HepG2 (cell line): ENCODE results near the gene HS3ST2. TPM values are rescaled to one million over a fixed set of nuclear protein-coding genes. Genes with fewer than 3 reads are reported as not detected.

Experiments
- ARHGAP35 ChIP-seq: sonication (generic); formaldehyde crosslinking; IDR thresholded peaks from 2 replicates; pipeline ENCODE4 v1.9.0; 2022; ENCODE audit warnings: mild to moderate bottlenecking, inconsistent platforms, moderate library complexity, missing genetic modification reagents, borderline replicate concordance
- HOXA5 ChIP-seq: sonication (generic); formaldehyde crosslinking; IDR thresholded peaks from 2 replicates; pipeline ENCODE4 v1.4.0; 2020; ENCODE audit warnings: missing genetic modification reagents
- IKZF5 ChIP-seq: IDR thresholded peaks from 2 replicates; pipeline ENCODE4 v1.6.1; 2018; ENCODE audit warnings: missing genetic modification reagents, mild to moderate bottlenecking, missing compliant biosample characterization
- MAFK ChIP-seq, 2 experiments: IDR thresholded peaks in 1 of 2; conservative IDR thresholded peaks in 1 of 2; 2 replicates each; pipeline ENCODE4 v1.6.1; 2011; ENCODE audit warnings: improper control_type of control experiment in 2 of 2, low read length in 2 of 2
- MXD1 ChIP-seq: sonication (generic); formaldehyde crosslinking; IDR thresholded peaks from 2 replicates; pipeline ENCODE4 v1.4.0; 2020; ENCODE audit warnings: mild to moderate bottlenecking, missing genetic modification reagents
- ONECUT2 ChIP-seq: sonication (generic); formaldehyde crosslinking; IDR thresholded peaks from 2 replicates; pipeline ENCODE4 v1.4.0; 2020; ENCODE audit warnings: missing genetic modification reagents
- PAXIP1 ChIP-seq: sonication (generic); formaldehyde crosslinking; conservative IDR thresholded peaks from 2 replicates; pipeline ENCODE4 v1.4.0; 2020; ENCODE audit warnings: mild to moderate bottlenecking, missing genetic modification reagents, moderate library complexity
- PHB2 ChIP-seq: fragments of 450-650 bp; IDR thresholded peaks from 2 replicates; pipeline ENCODE4 v1.6.1; 2018; ENCODE audit not compliant: partially characterized antibody
- PLRG1 ChIP-seq: fragments of 450-650 bp; conservative IDR thresholded peaks from 2 replicates; pipeline ENCODE4 v1.6.1; 2016
- RNF219 ChIP-seq: sonication (generic); formaldehyde crosslinking; IDR thresholded peaks from 2 replicates; pipeline ENCODE4 v1.5.0; 2020; ENCODE audit warnings: mild to moderate bottlenecking, missing genetic modification reagents
- RORA ChIP-seq: sonication (generic); formaldehyde crosslinking; IDR thresholded peaks from 2 replicates; pipeline ENCODE4 v1.5.0; 2020; ENCODE audit warnings: mild to moderate bottlenecking, missing genetic modification reagents, moderate library complexity
- SIN3A ChIP-seq: IDR thresholded peaks from 2 replicates; pipeline ENCODE4 v1.6.1; 2011; ENCODE audit warnings: low read depth, mild to moderate bottlenecking, control low read depth, low read length, borderline replicate concordance
- SMYD3 ChIP-seq: sonication (generic); formaldehyde crosslinking; IDR thresholded peaks from 2 replicates; pipeline ENCODE4 v1.8.1; 2023; ENCODE audit warnings: mild to moderate bottlenecking, missing genetic modification reagents
- SOX6 ChIP-seq, 2 experiments: fragments of 450-650 bp in 1 of 2; sonication (generic) in 1 of 2; formaldehyde crosslinking in 1 of 2; IDR thresholded peaks; 2 replicates each; pipeline versions ENCODE4 v1.4.0 to v1.6.1; 2017 to 2020; ENCODE audit warnings: antibody characterized with exemption in 1 of 2, mild to moderate bottlenecking in 1 of 2, missing genetic modification reagents in 1 of 2
- ZBTB25 ChIP-seq: IDR thresholded peaks from 2 replicates; pipeline ENCODE4 v1.6.1; 2018; ENCODE audit warnings: missing genetic modification reagents
- ZBTB4 ChIP-seq: sonication (generic); formaldehyde crosslinking; IDR thresholded peaks from 2 replicates; pipeline ENCODE4 v1.4.0; 2020; ENCODE audit warnings: missing genetic modification reagents, mild to moderate bottlenecking, borderline replicate concordance
- polyA plus RNA-seq, 8 experiments: library from polyadenylated mRNA; depleted of rRNA in 3 of 8; stranded (reverse) in 7 of 8; unstranded in 1 of 8; fragments of >200 nt; fragmentation: Illumina TruSeq in 4 of 8; extraction: Trizol in 4 of 8; gene quantifications; 2 replicates each; pipeline versions ENCODE4 v1.2.1 to v1.2.3, GENCODE V29; 2011 to 2016; ENCODE audit warnings: low read depth in 4 of 8, missing spikeins in 1 of 8, mixed read lengths in 1 of 8; ENCODE audit not compliant: insufficient read depth in 1 of 8
- total RNA-seq, 5 experiments: library from RNA; depleted of rRNA; stranded (reverse); fragments of >200 nt; fragmentation: Illumina TruSeq; extraction: Trizol; gene quantifications; 2 replicates each; pipeline ENCODE4 v1.2.3, GENCODE V29; 2016; ENCODE audit warnings: low read depth in 1 of 5

The HS3ST2 gene
- total and polyA plus RNA-seq, 2 of the 13 experiments (the other 11 are each of a cell fraction or from before 2014, with no cell fraction given) = not detected

- TF ChIP-seq PAXIP1 (CRISPR knock-in tag) (no peak), SIN3A (no peak), ZBTB25 (peak; percentile 75), IKZF5 (peak; percentile 80; the same call in 1 of the 2 replicates), SMYD3 (no peak; the same call in 1 of the 2 replicates), MAFK (conservative IDR thresholded peaks at IDR 0.05 in 1 of 2, IDR thresholded peaks at IDR 0.05 in 1 of 2; ENCODE audit: low read length in 2 of 2) (no peak), ONECUT2 (peak; percentile 72), MXD1 (CRISPR knock-in tag) (peak; percentile 85; the same call in 1 of the 2 replicates), ZBTB4 (CRISPR knock-in tag) (no peak), SOX6 (IDR thresholded peaks at IDR 0.05) (no peak), SOX6 (CRISPR knock-in tag; IDR thresholded peaks at IDR 0.05) (no peak), HOXA5 (CRISPR knock-in tag) (peak; percentile 83; the same call in 1 of the 2 replicates), ARHGAP35 (peak; percentile 94; the same call in 1 of the 2 replicates), PHB2 (no peak), RORA (CRISPR knock-in tag) (no peak), RNF219 (no peak), PLRG1 (no peak)
These were observed 577 bp upstream of the HS3ST2 start (continued) for GRCh38 chr16:22813223-22813947.
